Measurements from ENCODE around the gene SPDYE1.

The SPDYE1 gene

GRCh38 chr7:44043902-44044301 lies 46.2 kb downstream of the SPDYE1 start:
- DNase-seq (ENCODE audit: low read depth in 2 of 2) = no peak

GRCh38 chr7:44044315-44045225 lies 46.9 kb downstream of the SPDYE1 start, which contains the start of gene DBNL:
TSS of gene DBNL (plus strand) at chr7:44044702. CDS start at chr7:44044738, 36 bp downstream.
- DNase-seq (ENCODE audit: low read depth in 2 of 2) = peak; percentile 77 to 87

GRCh38 chr7:44045226-44046014 lies 47.7 kb downstream of the SPDYE1 start:
- no peak for DNase-seq (ENCODE audit: low read depth in 2 of 2)

- DNase-seq (ENCODE audit: low read depth in 2 of 2) = no peak
Observed at GRCh38 chr7:44046321-44047061, 48.8 kb downstream of the SPDYE1 start.

- no peak for DNase-seq (ENCODE audit: low read depth in 2 of 2)
Observed at GRCh38 chr7:44048031-44048795, 50.5 kb downstream of the SPDYE1 start.

- no peak for DNase-seq (ENCODE audit: low read depth in 2 of 2)
Observed at GRCh38 chr7:44050121-44050914, 52.6 kb downstream of the SPDYE1 start.

GRCh38 chr7:44050915-44051560 lies 53.3 kb downstream of the SPDYE1 start:
- no peak for DNase-seq (ENCODE audit: low read depth in 2 of 2)

GRCh38 chr7:44051611-44052220 lies 54.0 kb downstream of the SPDYE1 start:
- no peak for DNase-seq (ENCODE audit: low read depth in 2 of 2)

- no peak for DNase-seq (ENCODE audit: low read depth in 2 of 2)
Observed at GRCh38 chr7:44052771-44053365, 55.2 kb downstream of the SPDYE1 start.

- no peak for DNase-seq (ENCODE audit: low read depth in 2 of 2)
Observed at GRCh38 chr7:44056681-44057080, 59.0 kb downstream of the SPDYE1 start.

GRCh38 chr7:44057181-44057848 lies 59.6 kb downstream of the SPDYE1 start:
- DNase-seq (ENCODE audit: low read depth in 2 of 2) = no peak

GRCh38 chr7:44057849-44058758 lies 60.4 kb downstream of the SPDYE1 start:
- DNase-seq (ENCODE audit: low read depth in 2 of 2) = no peak

- DNase-seq (ENCODE audit: low read depth in 2 of 2) = no peak
Observed at GRCh38 chr7:44058759-44059218, 61.1 kb downstream of the SPDYE1 start.

- no peak for DNase-seq (ENCODE audit: low read depth in 2 of 2)
Observed at GRCh38 chr7:44059219-44060090, 61.8 kb downstream of the SPDYE1 start.
